Kidney capillary endothelial cell (primary cell): ENCODE measurements around the gene ARHGAP15.

ENCODE experiments used
- DNase-seq: peaks from one replicate; pipeline ENCODE4 v3.0.0-alpha.2; 2018; ENCODE audit warnings: low spot score

The ARHGAP15 gene

DNA sequence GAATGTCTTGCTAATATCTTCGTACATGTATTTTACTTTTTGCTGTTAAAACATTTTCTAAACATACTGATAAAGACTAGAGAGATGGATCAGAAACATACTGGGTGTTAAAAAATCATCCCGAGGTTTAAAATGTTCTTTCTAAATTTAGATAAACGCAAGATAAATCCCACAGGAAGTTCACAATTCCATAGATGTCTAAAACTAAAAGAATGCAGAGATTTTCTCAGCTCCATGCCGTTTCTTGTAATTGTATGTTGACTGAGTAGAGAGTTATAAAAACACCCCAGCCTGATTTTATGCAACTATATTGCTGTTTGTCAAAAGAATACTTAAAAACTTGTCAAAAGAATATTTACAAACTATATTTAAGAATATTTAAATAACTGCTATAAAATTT lies 455.7 kb downstream of the ARHGAP15 start:
- no peak for DNase-seq

DNA sequence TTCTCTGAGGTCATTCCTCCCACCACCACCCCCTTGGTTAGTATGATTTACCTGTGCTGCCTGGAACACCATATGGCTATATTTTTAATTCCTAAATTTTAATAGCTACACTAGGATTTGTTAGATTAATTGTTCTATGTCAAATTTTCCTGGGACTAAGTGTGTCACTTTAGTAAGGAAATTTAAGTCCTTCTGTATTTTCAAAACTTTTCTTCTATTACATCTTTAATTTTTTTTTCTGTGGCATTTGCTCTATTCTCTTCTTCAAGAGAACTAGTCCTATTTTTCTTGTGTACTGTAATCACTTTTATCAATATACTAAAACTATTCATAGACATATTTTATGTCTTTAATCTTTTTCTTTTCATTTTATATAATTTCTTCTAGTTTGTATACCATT lies 456.9 kb downstream of the ARHGAP15 start:
- no peak for DNase-seq

DNA sequence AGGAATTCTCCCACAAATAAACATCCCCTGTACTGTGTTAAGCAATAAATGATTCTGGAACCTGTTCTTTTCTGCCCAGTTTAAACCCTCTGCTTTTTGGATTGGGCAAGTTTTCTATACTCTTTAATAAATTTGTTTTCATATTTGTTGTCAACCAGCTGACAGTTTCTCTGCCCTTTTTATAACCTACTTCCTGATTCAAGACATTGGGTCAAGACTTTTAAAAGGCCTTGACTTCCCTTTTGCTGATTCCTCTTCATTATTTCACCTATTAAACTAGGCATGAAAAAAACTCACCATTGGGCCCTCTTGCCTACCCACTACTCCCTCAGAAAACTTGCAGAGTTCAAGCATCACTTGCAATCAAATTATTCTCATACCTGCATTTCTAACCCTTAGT lies 459.5 kb downstream of the ARHGAP15 start:
- DNase-seq: no peak

DNA sequence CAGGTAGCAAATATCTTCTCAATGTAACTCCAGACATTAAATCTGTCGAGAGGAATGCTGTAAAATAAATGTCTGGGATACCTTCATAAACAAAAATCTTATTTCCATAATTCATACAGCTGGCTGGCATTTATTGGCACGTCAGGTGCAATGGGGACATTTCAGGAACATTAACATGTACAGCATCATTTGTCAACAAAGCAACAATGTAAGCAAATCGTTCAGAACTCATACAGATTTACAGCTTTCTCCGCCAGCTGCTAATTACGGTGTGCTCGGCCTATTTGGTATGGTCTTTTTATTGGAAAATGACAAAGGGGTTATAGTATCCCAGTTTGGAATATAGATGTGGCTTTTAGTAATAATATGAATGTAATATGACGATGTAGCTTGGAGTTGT lies 464.9 kb downstream of the ARHGAP15 start:
- no peak for DNase-seq

DNA sequence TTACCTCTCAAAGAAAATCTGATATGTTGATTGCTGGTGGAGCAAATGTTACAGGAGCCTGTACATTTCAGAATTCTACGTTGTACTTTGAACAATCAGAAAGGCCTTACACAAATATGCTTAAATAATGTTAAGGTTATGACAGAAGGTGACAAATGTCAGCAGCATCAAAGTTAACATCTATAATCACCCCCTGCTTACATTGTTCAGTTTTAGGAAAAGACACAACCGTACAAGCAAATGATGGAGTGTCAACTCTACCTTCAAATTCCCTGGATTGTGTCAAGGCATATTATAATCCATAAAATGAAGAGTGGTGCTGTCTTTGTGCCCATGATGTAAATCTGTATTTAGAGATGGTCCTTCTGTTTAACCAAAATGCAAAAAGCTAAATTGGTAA lies 465.5 kb downstream of the ARHGAP15 start:
- no peak for DNase-seq

DNA sequence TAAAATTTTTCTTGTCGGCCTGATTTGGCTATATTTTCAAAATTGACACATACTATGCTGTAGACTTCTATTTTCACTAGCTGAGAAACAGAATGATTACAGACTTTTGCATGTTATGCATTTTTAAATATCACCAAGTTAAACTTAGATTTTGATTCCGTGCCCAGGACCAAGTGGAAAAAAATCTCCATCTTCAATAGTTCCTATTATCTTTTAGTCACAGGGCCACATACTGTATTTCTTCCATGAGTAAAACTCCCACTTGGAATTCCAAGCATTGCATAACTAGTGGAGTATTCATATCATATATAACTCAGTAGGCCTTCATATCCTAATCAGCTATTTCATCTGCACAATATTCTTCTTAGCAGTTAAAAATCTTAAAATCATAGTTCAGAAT lies 470.9 kb downstream of the ARHGAP15 start:
- no peak for DNase-seq

DNA sequence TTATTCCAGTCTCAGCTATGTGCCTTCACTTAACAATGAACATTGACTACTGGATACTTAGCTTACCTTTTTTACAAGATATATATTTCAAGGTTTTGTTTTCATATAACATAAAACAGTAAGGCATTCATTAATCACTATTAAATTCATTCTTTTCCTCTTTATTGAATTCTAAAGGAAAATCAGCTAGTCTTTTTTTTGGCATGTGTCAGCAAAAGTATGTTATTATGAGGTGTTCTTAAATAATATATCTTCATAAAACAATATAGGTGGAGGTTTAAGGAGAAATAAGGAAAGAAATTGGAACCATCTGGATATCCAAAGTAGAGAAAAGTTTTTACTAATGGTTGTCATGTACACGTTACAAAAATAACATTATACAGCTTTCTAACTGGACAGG lies 472.6 kb downstream of the ARHGAP15 start:
- DNase-seq: no peak

DNA sequence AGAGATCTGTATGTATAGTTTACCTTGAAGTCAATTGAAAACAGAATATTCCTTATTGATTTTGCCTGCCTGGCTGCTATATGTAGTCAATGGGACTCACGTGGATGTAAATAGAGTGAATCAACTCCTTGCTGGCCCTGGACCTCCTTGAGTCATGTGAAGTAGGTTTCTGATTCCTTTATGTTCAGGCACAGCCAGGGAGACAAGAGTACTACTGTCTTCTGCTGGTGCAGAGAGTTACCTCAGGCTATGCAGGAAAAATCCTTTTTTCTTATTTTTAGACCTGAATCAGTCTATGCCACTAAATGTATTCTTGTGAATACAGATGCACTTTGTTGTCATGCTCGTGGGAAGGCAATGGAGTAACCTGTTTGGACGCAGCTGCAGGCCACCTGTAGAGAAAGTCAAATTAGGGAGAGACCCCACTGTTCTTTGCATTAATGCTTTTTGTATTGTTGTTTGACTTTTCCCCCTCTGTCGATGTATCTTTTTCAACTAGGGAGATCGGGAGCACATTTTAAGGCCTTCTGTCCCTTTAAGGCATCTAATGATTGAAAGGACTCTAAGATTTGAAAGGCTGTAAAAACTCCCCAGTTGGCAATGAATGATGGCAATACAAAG lies 473.9 kb downstream of the ARHGAP15 start:
- DNase-seq: no peak

DNA sequence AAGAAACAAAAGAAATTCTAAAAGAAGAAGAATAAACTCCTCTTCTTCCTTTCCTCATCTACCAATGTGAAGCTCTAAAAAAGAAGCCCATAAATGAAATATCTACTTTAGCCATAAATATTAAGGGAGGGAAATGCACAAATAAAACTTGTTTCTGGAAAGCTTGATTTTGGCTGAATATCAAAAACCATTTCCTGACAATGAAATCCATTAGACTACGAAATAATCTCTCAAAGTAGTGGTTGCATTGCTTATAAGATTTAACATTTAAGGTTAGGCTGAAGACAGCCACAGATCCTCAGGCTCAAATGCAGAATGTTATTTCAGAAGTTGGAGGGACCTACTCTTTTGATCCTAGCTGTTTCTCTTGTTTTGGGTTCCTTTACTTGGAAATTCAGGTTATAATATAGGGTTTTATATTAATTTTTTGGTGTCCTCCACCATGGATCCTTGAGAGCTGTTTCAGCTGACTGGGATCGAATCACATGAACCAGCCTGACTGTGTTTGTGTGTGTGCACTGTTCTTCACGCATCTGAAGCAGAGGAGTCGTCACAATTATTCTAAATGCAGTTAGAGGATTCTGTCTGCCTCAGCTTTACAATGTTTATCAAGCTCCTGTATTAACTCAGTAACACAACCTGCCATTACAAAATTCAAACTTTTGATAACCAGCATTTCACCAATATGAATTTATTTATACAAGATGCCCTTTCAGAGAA lies 474.8 kb downstream of the ARHGAP15 start:
- no peak for DNase-seq

DNA sequence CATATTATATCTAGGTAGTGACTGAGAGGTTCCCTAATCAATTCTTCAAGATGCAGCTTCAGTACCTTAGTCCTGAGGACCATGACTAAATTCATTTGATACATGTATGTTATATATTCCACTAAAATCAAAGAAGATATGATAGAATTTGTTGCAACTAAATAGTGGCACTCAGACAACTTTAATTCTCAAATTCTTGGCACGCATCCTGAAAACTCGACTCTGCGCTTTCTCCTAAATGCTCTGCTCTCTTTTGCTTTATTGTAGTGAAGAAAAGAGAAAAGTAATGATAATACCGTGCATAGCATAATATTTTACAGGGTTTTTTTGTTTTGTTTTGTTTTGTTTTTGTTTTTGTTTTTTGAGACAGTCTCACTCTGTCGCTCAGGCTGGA lies 475.3 kb downstream of the ARHGAP15 start:
- no peak for DNase-seq

DNA sequence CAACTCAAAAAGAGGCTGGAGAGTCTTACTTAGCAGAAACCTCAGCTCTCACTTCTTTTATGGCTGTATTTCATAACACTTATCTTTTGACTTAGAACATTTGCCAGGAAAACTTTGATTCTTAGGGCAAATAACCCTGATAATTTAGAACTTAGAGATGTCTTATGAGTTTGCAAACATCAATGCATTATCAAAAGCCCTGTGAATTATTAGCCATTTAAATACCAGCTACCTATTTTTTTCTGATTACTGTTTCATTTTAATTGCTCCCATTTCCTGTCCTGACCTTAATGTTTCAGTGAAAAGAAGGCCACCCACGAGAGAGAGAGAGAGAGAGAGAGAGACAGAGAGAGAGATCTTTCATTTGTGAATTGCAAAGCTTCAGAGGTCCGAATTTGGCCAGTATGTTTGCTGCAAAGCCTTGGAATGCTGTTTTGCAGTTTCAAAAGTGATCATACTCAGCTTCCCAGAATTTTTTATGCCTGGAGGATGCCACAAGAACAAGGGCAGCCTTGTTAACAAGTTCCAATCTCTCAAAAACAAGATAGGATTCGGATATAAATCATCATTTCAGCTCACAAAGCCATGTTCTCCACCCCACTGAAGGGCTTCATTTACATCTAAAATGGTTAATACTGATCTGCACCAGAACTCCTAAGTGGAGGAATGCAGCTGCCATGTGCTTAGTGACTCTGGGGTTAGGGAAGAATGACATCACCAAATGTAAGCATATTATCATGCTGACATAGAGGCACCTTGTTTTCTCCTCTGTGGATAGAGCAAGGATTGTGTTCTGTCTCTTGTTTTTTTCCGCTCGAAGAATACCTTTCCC lies 478.2 kb downstream of the ARHGAP15 start:
- DNase-seq: no peak

DNA sequence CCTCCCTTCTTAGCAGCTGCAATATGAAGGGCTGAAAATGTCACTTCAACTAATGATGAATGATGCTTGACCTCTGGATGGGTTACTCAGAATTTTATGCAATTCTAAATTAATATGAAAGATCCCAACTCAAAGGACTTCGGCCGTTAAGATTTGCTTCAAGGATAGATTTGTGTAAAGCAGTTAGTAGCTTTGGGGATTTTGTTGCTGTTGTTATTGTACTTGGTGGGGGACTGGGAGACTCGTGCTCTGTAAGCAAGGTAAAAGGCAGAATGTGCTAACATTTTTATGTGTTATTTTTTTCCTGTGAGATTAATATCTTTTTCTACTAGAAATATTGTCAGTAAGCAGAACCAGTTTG lies 478.8 kb downstream of the ARHGAP15 start:
- DNase-seq: no peak

DNA sequence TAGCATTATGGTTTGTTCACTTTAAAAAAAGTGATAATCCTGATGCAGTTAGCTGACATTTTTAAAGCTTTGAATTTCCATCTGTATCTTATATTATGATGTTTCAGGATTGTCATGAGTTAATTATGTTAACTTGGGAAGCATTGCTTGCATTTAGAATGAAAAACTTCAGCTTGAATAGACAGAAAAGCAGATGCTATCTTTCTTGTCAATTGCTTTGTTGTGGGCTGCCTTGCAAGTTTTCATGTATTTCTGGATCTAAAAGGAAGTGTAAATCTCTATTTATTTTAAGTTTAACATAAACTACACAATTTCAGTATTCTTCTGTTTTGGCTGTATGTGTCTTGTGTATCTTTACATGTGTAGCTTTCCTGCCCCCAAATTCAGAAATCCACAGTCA lies 479.5 kb downstream of the ARHGAP15 start:
- no peak for DNase-seq

DNA sequence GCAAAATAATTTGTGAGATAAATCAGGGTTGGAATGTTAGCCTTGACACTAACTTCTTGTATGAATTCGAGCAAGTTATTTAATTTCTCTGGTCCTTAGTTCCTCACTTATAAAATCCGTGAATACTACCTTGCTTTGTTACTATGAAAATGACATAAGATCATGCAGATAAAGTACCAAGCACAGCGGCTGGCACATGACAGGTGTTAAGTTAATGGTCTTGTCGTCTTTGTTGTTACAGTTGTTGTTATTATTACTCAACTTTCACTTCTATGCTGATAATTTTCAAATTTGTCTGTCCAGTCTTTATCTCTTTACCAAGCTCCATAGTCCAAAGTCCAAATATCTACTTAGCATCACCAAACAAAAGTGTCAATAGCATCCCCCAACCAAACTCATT lies 482.1 kb downstream of the ARHGAP15 start:
- no peak for DNase-seq

DNA sequence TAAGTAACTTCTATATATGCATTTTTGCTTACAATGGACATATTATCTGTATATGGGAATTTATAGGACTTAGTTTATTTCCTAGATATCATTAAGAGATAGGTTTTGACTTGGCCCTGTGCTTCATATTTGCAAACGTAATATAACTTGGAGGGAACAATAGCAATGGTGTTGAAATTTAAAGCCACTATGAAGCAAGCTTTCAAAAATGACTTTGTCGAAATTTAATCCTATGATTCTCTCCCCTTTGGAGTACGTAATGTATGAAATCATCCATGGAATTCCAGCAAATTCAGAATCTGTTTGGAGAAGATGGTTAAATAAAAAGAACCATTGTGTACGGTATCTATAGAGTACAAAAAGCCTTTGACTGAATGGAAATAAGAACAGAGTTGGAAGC lies 486.3 kb downstream of the ARHGAP15 start:
- DNase-seq: no peak

DNA sequence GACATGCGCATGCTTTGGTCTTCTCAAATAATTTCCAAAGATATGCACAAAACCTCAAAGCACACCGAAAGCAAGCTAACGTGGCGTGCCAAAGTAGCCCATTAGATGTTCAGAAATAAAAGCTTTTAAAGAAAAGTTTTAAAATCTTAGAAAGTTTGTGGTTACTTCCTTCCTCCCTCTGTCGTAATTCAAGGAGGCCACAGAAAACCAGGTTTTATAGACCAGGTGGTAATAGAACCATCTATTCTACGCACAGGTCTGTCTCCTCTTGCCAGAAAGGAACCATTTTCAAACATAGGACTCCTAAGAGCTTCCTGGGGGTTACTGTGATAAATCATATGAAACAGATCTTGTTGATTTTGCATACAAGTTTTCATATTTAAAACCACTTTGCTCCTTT lies 487.2 kb downstream of the ARHGAP15 start:
- DNase-seq: no peak

DNA sequence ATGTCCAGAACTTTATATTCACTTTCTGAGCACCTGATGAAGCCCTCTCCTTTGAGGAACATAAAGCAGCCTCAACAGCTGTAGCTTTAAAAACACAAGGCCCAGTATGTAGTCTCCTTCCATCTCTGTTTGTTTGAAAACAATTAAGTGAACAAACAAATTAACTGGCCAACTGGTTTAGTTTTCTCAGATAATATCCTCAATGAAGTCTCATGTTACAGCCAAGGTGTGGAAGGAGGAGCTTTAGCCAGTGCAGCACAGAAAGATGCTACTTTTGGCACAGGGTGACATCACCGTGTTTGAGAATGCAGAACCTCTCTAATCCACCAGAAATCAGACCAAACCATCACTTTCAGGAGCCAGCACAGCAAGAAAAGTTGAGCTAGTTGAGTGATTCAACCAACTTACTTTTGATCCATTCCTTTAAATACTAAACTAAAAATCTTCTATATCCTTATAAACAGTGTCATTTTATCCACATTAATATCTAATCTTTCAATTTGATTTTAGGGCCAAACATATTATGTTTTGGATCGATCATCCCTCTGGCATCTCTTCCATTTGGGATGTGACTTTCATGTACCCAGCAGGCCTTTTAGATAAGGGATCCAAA lies 488.7 kb downstream of the ARHGAP15 start:
- DNase-seq: no peak

DNA sequence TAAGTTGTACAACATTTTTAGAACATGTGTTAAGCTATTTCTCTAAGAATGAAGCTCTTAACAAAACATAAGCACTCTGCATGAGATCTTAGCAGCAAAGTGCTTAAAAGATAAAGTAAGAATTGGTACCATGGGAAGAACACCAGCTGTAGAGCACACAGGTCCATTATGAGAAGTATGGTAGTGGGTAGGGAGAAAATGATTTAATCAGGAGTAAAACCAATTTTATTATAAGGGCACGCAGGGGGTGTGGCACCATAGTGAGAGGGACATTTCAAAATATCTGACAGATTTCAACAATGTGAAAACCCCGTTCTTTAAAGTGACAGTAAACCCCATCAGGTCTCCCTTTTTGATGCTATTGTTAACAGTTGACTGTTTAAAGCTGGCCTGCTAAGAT lies 492.9 kb downstream of the ARHGAP15 start:
- DNase-seq: no peak

DNA sequence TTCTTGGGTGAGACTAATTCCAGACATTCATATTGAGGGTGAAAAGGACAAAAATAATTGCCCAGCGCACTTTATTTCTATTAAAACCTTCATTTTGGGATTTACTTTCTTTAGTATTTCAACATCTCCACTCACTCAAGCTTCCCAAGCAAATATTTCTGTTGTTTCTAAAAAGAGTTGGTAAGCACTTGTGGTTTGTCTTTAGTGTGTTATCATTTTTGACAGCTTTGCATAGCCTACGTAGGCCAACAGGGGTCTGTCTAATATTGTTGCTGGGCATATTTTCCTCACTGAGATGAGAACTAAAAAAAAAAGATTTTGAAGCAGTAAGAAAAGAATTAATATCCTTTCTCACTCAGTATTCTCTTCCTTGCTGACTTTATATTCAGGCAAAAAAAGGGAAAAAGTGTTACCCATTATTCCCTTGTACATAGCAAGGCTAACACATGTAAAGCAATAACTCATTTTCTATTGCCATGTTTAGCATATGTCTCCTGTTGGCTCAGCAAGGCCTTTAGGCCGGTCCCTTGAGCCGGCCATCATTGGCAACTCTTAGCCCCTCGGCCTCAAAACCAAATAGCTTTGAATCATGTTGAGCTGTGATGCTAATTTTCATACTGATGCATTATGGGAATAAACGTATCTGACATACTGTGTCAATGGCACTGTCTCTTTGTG lies 494.2 kb downstream of the ARHGAP15 start:
- no peak for DNase-seq

DNA sequence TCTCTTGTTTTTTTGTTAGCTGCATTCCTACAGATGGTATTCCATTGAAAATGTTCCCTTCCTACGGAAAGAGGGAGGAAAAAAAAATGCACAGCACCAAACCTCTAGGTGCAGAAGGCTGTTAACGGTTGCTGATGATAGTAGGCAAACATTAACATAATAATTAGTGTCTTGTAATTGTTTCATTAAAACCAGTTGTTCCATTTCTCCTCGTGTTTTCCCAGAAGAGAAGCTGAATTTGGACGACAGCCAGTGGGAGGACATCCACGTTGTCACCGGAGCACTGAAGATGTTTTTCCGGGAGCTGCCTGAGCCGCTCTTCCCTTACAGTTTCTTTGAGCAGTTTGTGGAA lies 494.7 kb downstream of the ARHGAP15 start:
- DNase-seq: no peak

DNA sequence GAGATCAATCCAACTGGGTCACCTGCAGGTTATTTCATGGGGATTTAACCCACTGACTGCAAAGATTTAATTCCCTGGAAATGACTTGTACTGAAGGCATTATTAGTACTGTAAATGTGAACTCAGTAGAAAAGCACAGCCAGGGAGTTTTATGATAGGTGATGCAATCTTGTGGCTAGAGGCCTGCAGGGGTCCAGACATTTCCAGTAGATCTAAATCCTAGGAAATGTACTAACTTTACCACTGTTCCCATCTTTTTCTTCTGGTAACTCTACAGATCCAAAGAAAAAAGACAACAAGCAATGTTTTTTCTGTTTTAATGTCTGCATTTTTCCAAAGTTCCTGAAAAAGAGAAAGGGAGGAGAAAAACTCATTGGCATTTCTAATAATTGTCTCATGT lies 500.1 kb downstream of the ARHGAP15 start:
- DNase-seq: no peak

DNA sequence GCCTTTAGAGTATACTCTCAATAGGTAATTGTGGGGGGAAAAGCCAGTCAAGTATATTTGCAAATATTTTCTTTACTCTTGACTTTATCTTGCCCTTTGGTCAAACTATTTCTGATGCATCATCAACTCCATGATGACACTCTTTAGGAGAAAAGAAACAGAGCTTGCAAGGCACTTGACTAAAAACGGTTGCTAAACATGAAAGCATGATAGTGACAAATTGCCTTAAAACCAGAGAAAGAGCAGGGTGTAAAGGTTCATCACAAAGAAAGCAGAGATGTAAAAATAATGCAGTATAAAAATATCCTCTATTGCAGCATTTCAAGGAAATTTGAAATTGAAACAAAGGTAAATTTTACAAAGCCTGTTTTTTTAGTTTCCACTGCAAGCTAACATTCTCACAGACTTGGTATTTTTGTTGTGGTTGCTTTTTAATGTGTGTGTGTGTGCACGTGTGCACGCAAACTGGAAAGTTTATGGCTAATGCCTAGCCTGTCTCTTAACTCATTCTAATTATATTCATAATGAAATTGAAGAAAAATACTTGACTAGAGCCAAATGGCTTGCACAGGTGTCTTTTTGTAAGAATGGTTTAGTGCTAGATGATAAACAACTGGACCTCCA lies 503.6 kb downstream of the ARHGAP15 start:
- DNase-seq: no peak
